Endothelial cell of umbilical vein (primary cell): Measurements from ENCODE around the gene ZDHHC19. TPM values are rescaled to one million over a fixed set of nuclear protein-coding genes. Genes with fewer than 3 reads are reported as not detected.

Experiments
- BruUV-seq: library from RNA; stranded (reverse); fragments of 400-500 nt; replicated peaks from 2 replicates; lab custom pipeline; 2021; lab: Mats Ljungman, UMichigan
- CTCF ChIA-PET: fragments of 300-600, 350-600 bp; sonication (Branson Sonifier 250); formaldehyde crosslinking; loops from one replicate; lab custom pipeline; 2021; ENCODE audit warnings: antibody characterized with exemption, inconsistent platforms; lab: Charles Lee
- POLR2A ChIA-PET: fragments of 300-600, 350-600 bp; sonication (Branson Sonifier 250); formaldehyde crosslinking; loops from one replicate; lab custom pipeline; 2021; ENCODE audit warnings: antibody characterized with exemption, inconsistent platforms; lab: Charles Lee
- DNase-seq: peaks from one replicate; pipeline ENCODE4 v3.0.0-alpha.2; 2011; ENCODE audit warnings: low read depth, low spot score
- FAIRE-seq: peaks from 2 replicates; lab custom pipeline; 2011; peaks lifted over from hg19 to GRCh38; lab: Jason Lieb, UNC
- H2AFZ ChIP-seq: 2 replicates; pipeline ENCODE4 v1.6.0; 2012; ENCODE audit warnings: low read depth, low read length, control low read depth, inconsistent platforms
- H3K27ac ChIP-seq: 2 replicates; pipeline ENCODE4 v1.5.1; 2011; ENCODE audit warnings: low read depth, mild to moderate bottlenecking, control low read depth, low read length, moderate library complexity; ENCODE audit not compliant: insufficient read depth
- H3K27me3 ChIP-seq, 2 experiments: 2 replicates each; pipeline versions ENCODE4 v1.6.0 to v1.6.1; 2011; ENCODE audit warnings: low read length in 2 of 2, mixed read lengths in 1 of 2; ENCODE audit not compliant: control insufficient read depth in 2 of 2, insufficient read depth in 2 of 2
- H3K36me3 ChIP-seq, 2 experiments: 2 replicates in 1 of 2; 3 replicates in 1 of 2; pipeline ENCODE4 v1.5.1; 2011; ENCODE audit warnings: low read length in 2 of 2, mild to moderate bottlenecking in 1 of 2, moderate library complexity in 1 of 2; ENCODE audit not compliant: control insufficient read depth in 2 of 2, insufficient read depth in 2 of 2; ENCODE audit errors: extremely low read depth in 1 of 2
- H3K4me1 ChIP-seq: 3 replicates; pipeline ENCODE4 v1.5.1; 2011; ENCODE audit warnings: mild to moderate bottlenecking, low read length; ENCODE audit not compliant: control insufficient read depth, insufficient read depth; ENCODE audit errors: extremely low read depth
- H3K4me2 ChIP-seq: 2 replicates; pipeline ENCODE4 v1.6.1; 2011; ENCODE audit warnings: low read length, control low read depth, mixed read lengths; ENCODE audit not compliant: insufficient read depth
- H3K4me3 ChIP-seq, 3 experiments: fragments of 200-600 bp in 1 of 3; sonication (generic), shearing (Covaris generic) in 1 of 3; replicated peaks in 1 of 3; 2 replicates each; pipeline ENCODE4 v1.5.1; 2011 to 2016; ENCODE audit warnings: control low read depth in 3 of 3, low read length in 3 of 3, mild to moderate bottlenecking in 2 of 3, inconsistent platforms in 1 of 3, low read depth in 1 of 3, moderate library complexity in 1 of 3; ENCODE audit not compliant: insufficient read depth in 1 of 3
- H3K79me2 ChIP-seq: 2 replicates; pipeline ENCODE4 v1.6.0; 2012; ENCODE audit warnings: low read length, inconsistent platforms; ENCODE audit not compliant: control insufficient read depth, insufficient read depth
- H3K9ac ChIP-seq: replicated peaks from 2 replicates; pipeline ENCODE3; 2011; ENCODE audit warnings: low read length, control low read depth; ENCODE audit not compliant: insufficient read depth; ENCODE audit errors: extremely low read depth
- H3K9me1 ChIP-seq: replicated peaks from 3 replicates; pipeline ENCODE4 v1.6.0; 2011; ENCODE audit warnings: mild to moderate bottlenecking, low read length; ENCODE audit not compliant: control insufficient read depth, insufficient read depth; ENCODE audit errors: extremely low read depth
- H3K9me3 ChIP-seq: replicated peaks from 2 replicates; pipeline ENCODE4 v1.5.1; 2012; ENCODE audit warnings: low read length, inconsistent platforms; ENCODE audit not compliant: control insufficient read depth, insufficient read depth
- H4K20me1 ChIP-seq: replicated peaks from 2 replicates; pipeline ENCODE3; 2011; ENCODE audit warnings: mild to moderate bottlenecking, low read length; ENCODE audit not compliant: control insufficient read depth, insufficient read depth; ENCODE audit errors: extremely low read depth
- CTCF ChIP-seq, 2 donors: IDR thresholded peaks; 1 replicate in 1 of 2; 2 replicates in 1 of 2; pipeline ENCODE4 v1.5.1; 2011; ENCODE audit warnings: low read length in 2 of 2, mild to moderate bottlenecking in 2 of 2, moderate library complexity in 2 of 2, control low read depth in 1 of 2, inconsistent platforms in 1 of 2, low read depth in 1 of 2; ENCODE audit not compliant: insufficient read depth in 1 of 2; ENCODE audit errors: extremely low read depth in 1 of 2
- EZH2 ChIP-seq: IDR thresholded peaks from 2 replicates; pipeline ENCODE4 v1.6.1; 2012; ENCODE audit warnings: borderline replicate concordance, low read depth, mild to moderate bottlenecking, moderate library complexity, low read length, inconsistent platforms; ENCODE audit not compliant: severe bottlenecking
- FOS ChIP-seq: IDR thresholded peaks from 2 replicates; pipeline ENCODE4 v1.6.1; 2011; ENCODE audit warnings: mild to moderate bottlenecking, low read length, moderate library complexity, borderline replicate concordance; ENCODE audit not compliant: insufficient read depth
- GATA2 ChIP-seq: IDR thresholded peaks from 2 replicates; pipeline ENCODE4 v1.7.0; 2011; ENCODE audit warnings: low read depth, mild to moderate bottlenecking, moderate library complexity, mixed read lengths, low read length; ENCODE audit not compliant: insufficient read length, insufficient read depth
- JUN ChIP-seq: IDR thresholded peaks from 2 replicates; pipeline ENCODE4 v1.6.1; 2011; ENCODE audit warnings: borderline replicate concordance, low read depth; ENCODE audit not compliant: insufficient read length, insufficient read depth
- MAX ChIP-seq: IDR thresholded peaks from 2 replicates; pipeline ENCODE4 v1.6.1; 2011; ENCODE audit not compliant: insufficient read depth, insufficient read length
- MYC ChIP-seq: IDR thresholded peaks from one replicate; pipeline ENCODE4 v1.6.1; 2011; ENCODE audit warnings: mild to moderate bottlenecking, low read depth, low read length
- POLR2A ChIP-seq: IDR thresholded peaks from 2 replicates; pipeline ENCODE4 v1.6.1; 2012; ENCODE audit warnings: low read depth, mild to moderate bottlenecking, control low read depth, low read length
- POLR2AphosphoS5 ChIP-seq: IDR thresholded peaks from 2 replicates; pipeline ENCODE4 v1.6.1; 2012; ENCODE audit warnings: low read depth, mild to moderate bottlenecking, control low read depth, low read length, moderate library complexity; ENCODE audit not compliant: insufficient read depth
- dilution Hi-C: fragments of 300-500 bp; cut with MboI; formaldehyde crosslinking; loops from one replicate; pipeline ENCODE4 v1.15.0; 2019; ENCODE audit warnings: low sequenced_read_pairs; ENCODE audit not compliant: extremely low pct_ligation_motif_present
- intact Hi-C: fragments of 100-400 bp; cut with micrococcal nuclease; formaldehyde crosslinking; loops from one replicate; pipeline ENCODE4 v1.10.0; 2022
- polyA plus RNA-seq, 4 experiments: library from polyadenylated mRNA; depleted of rRNA in 3 of 4; stranded (reverse) in 3 of 4; unstranded in 1 of 4; fragments of >200 nt; gene quantifications; 2 replicates each; pipeline versions ENCODE4 v1.2.1 to v1.2.3, GENCODE V29; 2011 to 2012; ENCODE audit warnings: missing spikeins in 1 of 4
- total RNA-seq: library from RNA; stranded (reverse); gene quantifications from 2 replicates; pipeline ENCODE4 v1.2.3, GENCODE V29; 2021

Gene ZDHHC19
- total and polyA plus RNA-seq, 2 donors (not counting 3 experiments of a cell fraction or from before 2014, with no cell fraction given), result not detected

GRCh38 chr3:196163666-196164493, 47.3 kb downstream of the ZDHHC19 start:
- ChIA-PET POLR2A (no interaction called here), CTCF (no interaction called here)
- FAIRE-seq, result no peak
- no peak for TF ChIP-seq CTCF (IDR thresholded peaks at IDR 0.05; ENCODE audit: extremely low read depth in 1 of 2, insufficient read depth in 1 of 2, low read depth in 1 of 2, low read length in 2 of 2)
- no peak for TF ChIP-seq POLR2AphosphoS5
- TF ChIP-seq MYC, result no peak
- no peak for TF ChIP-seq POLR2A
- no peak for TF ChIP-seq MAX
- TF ChIP-seq FOS, result no peak
- no peak for TF ChIP-seq GATA2
- no peak for TF ChIP-seq EZH2
- TF ChIP-seq JUN, result no peak
- Histone ChIP-seq H3K36me3 (no peaks in the 10 kb centered on the region), H4K20me1 (no peaks in the 10 kb centered on the region), H3K27me3 (no peaks in the 10 kb centered on the region), H3K27ac (no peak overlapping the region), H3K9ac (no peak overlapping the region), H2AFZ (no peak overlapping the region), H3K9me3 (no peaks in the 10 kb centered on the region), H3K4me1 (no peaks in the 10 kb centered on the region), H3K9me1 (no peaks in the 10 kb centered on the region), H3K4me3 (no peak overlapping the region), H3K79me2 (no peaks in the 10 kb centered on the region), H3K4me2 (no peak overlapping the region)
- dilution Hi-C loops, result no loop called here
- no peak for DNase-seq
- intact Hi-C loops, result no loop called here
- no TSS peak for BruUV-seq
